Fibroblast of lung (primary cell): ENCODE results near the gene TAS2R10. TPM values are rescaled to one million over a fixed set of nuclear protein-coding genes. Genes with fewer than 3 reads are reported as not detected.
"Not testable (repeated sequence)": the region's sequence is repeated elsewhere in the genome, so short reads cannot be mapped to it uniquely, and the experiment has no call there.

Source experiments
- DNase-seq, 2 donors: peaks; one replicate each; pipeline versions ENCODE4 v3.0.0 to v3.0.0-alpha.2; 2010; ENCODE audit warnings: low read depth in 2 of 2
- H2AFZ ChIP-seq: 2 replicates; pipeline ENCODE4 v1.5.1; 2012; ENCODE audit warnings: low read length, control low read depth, inconsistent platforms
- H3K27ac ChIP-seq: 2 replicates; pipeline ENCODE4 v1.5.1; 2011; ENCODE audit warnings: low read length, control low read depth; ENCODE audit not compliant: insufficient read depth
- H3K27me3 ChIP-seq: 2 replicates; pipeline ENCODE4 v1.5.1; 2011; ENCODE audit warnings: mild to moderate bottlenecking, low read length; ENCODE audit not compliant: control insufficient read depth, insufficient read depth
- H3K36me3 ChIP-seq: 2 replicates; pipeline ENCODE4 v1.5.1; 2011; ENCODE audit warnings: low read length; ENCODE audit not compliant: control insufficient read depth, insufficient read depth
- H3K4me1 ChIP-seq: 2 replicates; pipeline ENCODE4 v1.5.1; 2011; ENCODE audit warnings: low read length; ENCODE audit not compliant: control insufficient read depth, insufficient read depth; ENCODE audit errors: extremely low read depth
- H3K4me2 ChIP-seq: 2 replicates; pipeline ENCODE4 v1.5.1; 2011; ENCODE audit warnings: low read length, control low read depth; ENCODE audit not compliant: insufficient read depth; ENCODE audit errors: extremely low read depth
- H3K4me3 ChIP-seq, 4 experiments: fragments of 200-600 bp in 1 of 4; sonication (generic) in 1 of 4; replicated peaks in 1 of 4; 2 replicates each; pipeline ENCODE4 v1.5.1; 2011 to 2016; ENCODE audit warnings: low read length in 4 of 4, low read depth in 3 of 4, mild to moderate bottlenecking in 3 of 4, control low read depth in 2 of 4, inconsistent platforms in 1 of 4, mixed read lengths in 1 of 4; ENCODE audit not compliant: insufficient read depth in 1 of 4; ENCODE audit errors: control extremely low read depth in 1 of 4
- H3K79me2 ChIP-seq: 2 replicates; pipeline ENCODE4 v1.5.1; 2012; ENCODE audit warnings: mild to moderate bottlenecking, low read length, inconsistent platforms; ENCODE audit not compliant: control insufficient read depth, insufficient read depth
- H3K9ac ChIP-seq: 2 replicates; pipeline ENCODE4 v1.5.1; 2011; ENCODE audit warnings: mild to moderate bottlenecking, low read length, control low read depth; ENCODE audit not compliant: insufficient read depth
- H3K9me3 ChIP-seq: 2 replicates; pipeline ENCODE4 v1.5.1; 2012; ENCODE audit warnings: low read depth, low read length; ENCODE audit not compliant: control insufficient read depth, insufficient read depth
- H4K20me1 ChIP-seq: 2 replicates; pipeline ENCODE4 v1.5.1; 2011; ENCODE audit warnings: low read length; ENCODE audit not compliant: control insufficient read depth, insufficient read depth; ENCODE audit errors: extremely low read depth
- EZH2 ChIP-seq: IDR thresholded peaks from 2 replicates; pipeline ENCODE4 v1.5.1; 2012; ENCODE audit warnings: low read length, control low read depth, mild to moderate bottlenecking; ENCODE audit errors: missing control alignments
- polyA plus RNA-seq, 2 donors: library from polyadenylated mRNA; depleted of rRNA in 1 of 2; stranded (reverse) in 1 of 2; unstranded in 1 of 2; fragments of >200 nt; gene quantifications; 2 replicates each; pipeline ENCODE4 v1.2.1, GENCODE V29; 2011 to 2012; ENCODE audit warnings: missing spikeins in 1 of 2
- total RNA-seq: library from RNA; depleted of rRNA; stranded (reverse); fragments of >200 nt; gene quantifications from 2 replicates; pipeline ENCODE4 v1.2.1, GENCODE V29; 2014
- TF ChIP-seq, protein P1 (sequence below), 2 donors: IDR thresholded peaks in 1 of 2; conservative IDR thresholded peaks in 1 of 2; 1 replicate in 1 of 2; 2 replicates in 1 of 2; pipeline ENCODE4 v1.5.1; 2011 to 2012; ENCODE audit warnings: low read length in 2 of 2, control low read depth in 1 of 2, inconsistent platforms in 1 of 2, low read depth in 1 of 2, mild to moderate bottlenecking in 1 of 2

TAS2R10 gene
- total and polyA plus RNA-seq, 2 donors (not counting 1 experiment from before 2014, with no cell fraction given), result 0.10 to 0.50 TPM

DNA sequence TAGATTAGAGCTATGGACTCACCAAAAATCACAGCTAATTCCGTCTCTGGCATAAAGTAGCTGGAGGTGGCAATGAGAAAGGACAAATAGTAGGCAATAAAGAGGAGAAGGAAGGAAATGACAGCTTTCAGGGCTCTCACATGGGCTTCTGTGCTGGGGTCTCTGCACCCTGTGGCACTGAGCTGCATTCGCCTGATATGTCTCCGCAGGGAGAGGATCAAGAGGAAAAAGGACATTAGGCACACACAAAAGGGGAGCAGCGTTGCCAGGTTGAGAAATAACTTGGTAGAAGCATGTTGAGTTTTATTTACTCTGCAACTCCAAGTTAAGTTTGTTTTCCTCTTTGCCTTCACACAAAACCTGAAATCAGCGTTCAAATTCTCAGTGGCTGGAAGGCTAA lies 24.4 kb downstream of the TAS2R10 start:
- Histone ChIP-seq H3K4me1 (no peaks in the 10 kb centered on the region), H3K27ac (no peak overlapping the region), H3K36me3 (no peaks in the 10 kb centered on the region), H4K20me1 (no peaks in the 10 kb centered on the region), H2AFZ (no peak overlapping the region), H3K9ac (no peak overlapping the region), H3K4me2 (no peak overlapping the region), H3K9me3 (no peaks in the 10 kb centered on the region), H3K79me2 (no peaks in the 10 kb centered on the region), H3K4me3 (no peak overlapping the region), H3K27me3 (peaks cover 3% of the 10 kb centered on the region)
- TF ChIP-seq, protein P1, sequence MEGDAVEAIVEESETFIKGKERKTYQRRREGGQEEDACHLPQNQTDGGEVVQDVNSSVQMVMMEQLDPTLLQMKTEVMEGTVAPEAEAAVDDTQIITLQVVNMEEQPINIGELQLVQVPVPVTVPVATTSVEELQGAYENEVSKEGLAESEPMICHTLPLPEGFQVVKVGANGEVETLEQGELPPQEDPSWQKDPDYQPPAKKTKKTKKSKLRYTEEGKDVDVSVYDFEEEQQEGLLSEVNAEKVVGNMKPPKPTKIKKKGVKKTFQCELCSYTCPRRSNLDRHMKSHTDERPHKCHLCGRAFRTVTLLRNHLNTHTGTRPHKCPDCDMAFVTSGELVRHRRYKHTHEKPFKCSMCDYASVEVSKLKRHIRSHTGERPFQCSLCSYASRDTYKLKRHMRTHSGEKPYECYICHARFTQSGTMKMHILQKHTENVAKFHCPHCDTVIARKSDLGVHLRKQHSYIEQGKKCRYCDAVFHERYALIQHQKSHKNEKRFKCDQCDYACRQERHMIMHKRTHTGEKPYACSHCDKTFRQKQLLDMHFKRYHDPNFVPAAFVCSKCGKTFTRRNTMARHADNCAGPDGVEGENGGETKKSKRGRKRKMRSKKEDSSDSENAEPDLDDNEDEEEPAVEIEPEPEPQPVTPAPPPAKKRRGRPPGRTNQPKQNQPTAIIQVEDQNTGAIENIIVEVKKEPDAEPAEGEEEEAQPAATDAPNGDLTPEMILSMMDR (conservative IDR thresholded peaks at IDR 0.05 in 1 of 2, IDR thresholded peaks at IDR 0.05 in 1 of 2; ENCODE audit: low read depth in 1 of 2, low read length in 2 of 2), result no peak
- TF ChIP-seq EZH2, result no peak
- no peak for DNase-seq

DNA sequence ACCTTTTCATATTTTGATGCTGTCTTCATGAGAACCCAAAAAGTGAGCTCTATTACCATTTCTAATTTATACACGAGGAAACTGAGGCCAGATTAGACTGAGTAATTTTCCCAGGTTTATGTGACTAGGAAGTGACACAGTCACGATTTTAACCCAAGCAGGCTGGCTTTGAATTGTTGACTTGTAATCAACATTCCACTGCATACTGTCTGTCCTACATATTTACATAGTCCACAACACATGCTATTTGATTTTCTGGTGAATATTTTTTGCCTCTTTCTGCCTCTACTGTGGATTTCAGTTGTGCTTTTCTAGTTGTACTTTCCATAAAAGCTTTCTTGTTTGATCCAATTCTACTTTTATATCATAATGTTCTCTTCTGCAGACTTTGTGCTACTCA lies 31.9 kb downstream of the TAS2R10 start:
- no peak for TF ChIP-seq EZH2
- TF ChIP-seq, protein P1 (conservative IDR thresholded peaks at IDR 0.05 in 1 of 2, IDR thresholded peaks at IDR 0.05 in 1 of 2; ENCODE audit: low read depth in 1 of 2, low read length in 2 of 2), result no peak
- DNase-seq, result no peak
- Histone ChIP-seq H3K27me3 (no peaks in the 10 kb centered on the region), H4K20me1 (no peaks in the 10 kb centered on the region), H3K79me2 (no peaks in the 10 kb centered on the region), H3K36me3 (no peaks in the 10 kb centered on the region), H3K4me3 (no peak overlapping the region), H3K9ac (no peak overlapping the region), H2AFZ (no peak overlapping the region), H3K4me1 (no peaks in the 10 kb centered on the region), H3K4me2 (no peak overlapping the region), H3K27ac (no peak overlapping the region), H3K9me3 (no peaks in the 10 kb centered on the region)

DNA sequence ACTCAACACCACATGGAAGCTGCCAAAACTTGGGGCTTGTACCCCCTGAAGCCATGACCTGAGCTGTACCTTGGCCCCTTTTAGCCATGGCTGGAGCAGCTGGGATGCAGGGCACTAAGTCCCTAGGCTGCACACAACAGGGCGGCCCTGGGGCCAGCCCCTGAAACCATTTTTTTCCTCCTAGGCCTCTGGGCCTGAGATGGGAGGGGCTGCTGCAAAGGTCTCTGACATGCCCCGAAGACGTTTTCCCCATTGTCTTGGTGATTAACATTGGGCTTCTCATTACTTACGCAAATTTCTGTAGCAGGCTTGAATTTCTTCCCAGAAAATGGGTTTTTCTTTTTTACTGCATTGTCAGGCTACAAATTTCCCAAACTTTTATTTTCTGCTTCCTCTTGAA lies 34.4 kb downstream of the TAS2R10 start:
- not testable (repeated sequence) for H3K79me2 ChIP-seq, H2AFZ ChIP-seq, H3K4me2 ChIP-seq, H3K4me3 ChIP-seq, DNase-seq, H4K20me1 ChIP-seq, H3K9me3 ChIP-seq, H3K9ac ChIP-seq, H3K27me3 ChIP-seq, H3K27ac ChIP-seq, H3K36me3 ChIP-seq, H3K4me1 ChIP-seq
